Stimulated activated CD8-positive, alpha-beta memory T cell treated with anti-CD3 and anti-CD28 coated beads, Interleukin-15, amount 100 ng/mL, for 1 hour (primary cell): ENCODE results near the gene TUBGCP6.

ENCODE experiments used
- DNase-seq: peaks from one replicate; pipeline ENCODE4 v3.0.0-alpha.2; 2020; ENCODE audit warnings: low read depth

The TUBGCP6 gene

GRCh38 chr22:50226063-50226874 lies 18.6 kb downstream of the TUBGCP6 start:
- no peak for DNase-seq

- DNase-seq, result no peak
Observed at GRCh38 chr22:50225200-50225969, 19.4 kb downstream of the TUBGCP6 start.

- DNase-seq, result no peak
Observed at GRCh38 chr22:50224071-50224470, 20.8 kb downstream of the TUBGCP6 start.

- DNase-seq, result no peak
Observed at GRCh38 chr22:50222508-50222907, 22.3 kb downstream of the TUBGCP6 start.

- no peak for DNase-seq
Observed at GRCh38 chr22:50221410-50222300, 23.2 kb downstream of the TUBGCP6 start.

- no peak for DNase-seq
Observed at GRCh38 chr22:50220603-50221409, 24.0 kb downstream of the TUBGCP6 start.

GRCh38 chr22:50219800-50220602 lies 24.8 kb downstream of the TUBGCP6 start:
- DNase-seq, result no peak

- no peak for DNase-seq
Observed at GRCh38 chr22:50218996-50219727, 25.7 kb downstream of the TUBGCP6 start.

- no peak for DNase-seq
Observed at GRCh38 chr22:50218153-50218995, 26.4 kb downstream of the TUBGCP6 start.

GRCh38 chr22:50217543-50218152 lies 27.2 kb downstream of the TUBGCP6 start:
- DNase-seq, result no peak

- DNase-seq, result no peak
Observed at GRCh38 chr22:50216684-50217520, 27.9 kb downstream of the TUBGCP6 start.

GRCh38 chr22:50216055-50216683 lies 28.7 kb downstream of the TUBGCP6 start:
- DNase-seq, result no peak

GRCh38 chr22:50215297-50216054 lies 29.3 kb downstream of the TUBGCP6 start:
- no peak for DNase-seq

GRCh38 chr22:50213263-50213662 lies 31.6 kb downstream of the TUBGCP6 start:
- DNase-seq, result no peak

- no peak for DNase-seq
Observed at GRCh38 chr22:50211147-50211546, 33.7 kb downstream of the TUBGCP6 start.
